ENCODE measurements around the gene MCMBP.

Gene MCMBP

DNA sequence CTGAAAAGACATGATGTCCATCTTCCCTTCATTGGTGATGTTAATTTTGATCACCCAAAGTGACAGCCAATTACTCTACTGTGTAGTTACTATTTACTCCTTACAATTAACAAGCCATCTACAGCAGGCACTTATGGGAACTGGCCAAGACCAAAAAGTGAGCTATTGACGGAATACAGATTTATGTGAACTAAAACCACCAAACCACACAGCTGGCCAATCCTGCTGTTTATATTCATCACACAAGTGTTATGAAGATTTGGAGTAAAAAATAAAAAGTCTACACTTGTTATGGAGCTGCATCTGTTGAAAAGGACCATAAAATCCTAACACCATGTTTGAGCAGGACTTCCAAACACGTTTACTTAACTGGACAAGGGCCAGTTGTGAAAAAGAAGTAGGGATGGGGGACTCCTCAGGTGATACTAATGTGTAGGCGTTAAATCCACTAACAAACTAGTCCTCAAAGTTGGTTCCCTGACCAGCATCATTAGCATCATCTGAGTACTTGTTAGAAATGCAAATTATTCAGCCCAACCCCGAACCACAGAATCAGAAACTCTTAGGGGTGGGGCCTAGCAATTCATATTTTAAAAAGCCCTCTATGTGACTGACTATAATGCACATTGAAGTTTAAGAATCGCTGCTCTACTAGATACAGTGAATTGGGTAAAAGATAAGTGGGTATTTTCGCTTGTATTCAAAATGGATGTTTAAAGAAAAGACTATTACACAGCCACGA, 11.6 kb downstream of the MCMBP start:
- peaks cover 22% of the 10 kb centered on the region for H3K36me3 ChIP-seq (ENCODE audit: control insufficient read depth, insufficient read depth, low read length)
- H3K4me3 ChIP-seq (ENCODE audit: insufficient read depth, low read depth, low read length, poor library complexity, severe bottlenecking): no peak overlapping the region
- no peaks in the 10 kb centered on the region for H3K4me1 ChIP-seq (ENCODE audit: control insufficient read depth, insufficient read depth, low read length, poor library complexity, severe bottlenecking)
- no peaks in the 10 kb centered on the region for H3K27me3 ChIP-seq (replicated peaks; ENCODE audit: control insufficient read depth, insufficient read depth, low read length, poor library complexity, severe bottlenecking)
- H3K27ac ChIP-seq (ENCODE audit: insufficient read depth, low read length, poor library complexity, severe bottlenecking): no peak overlapping the region
- peaks cover 6% of the 10 kb centered on the region for H3K9me3 ChIP-seq (ENCODE audit: control insufficient read depth, low read length)
- no peak for DNase-seq

DNA sequence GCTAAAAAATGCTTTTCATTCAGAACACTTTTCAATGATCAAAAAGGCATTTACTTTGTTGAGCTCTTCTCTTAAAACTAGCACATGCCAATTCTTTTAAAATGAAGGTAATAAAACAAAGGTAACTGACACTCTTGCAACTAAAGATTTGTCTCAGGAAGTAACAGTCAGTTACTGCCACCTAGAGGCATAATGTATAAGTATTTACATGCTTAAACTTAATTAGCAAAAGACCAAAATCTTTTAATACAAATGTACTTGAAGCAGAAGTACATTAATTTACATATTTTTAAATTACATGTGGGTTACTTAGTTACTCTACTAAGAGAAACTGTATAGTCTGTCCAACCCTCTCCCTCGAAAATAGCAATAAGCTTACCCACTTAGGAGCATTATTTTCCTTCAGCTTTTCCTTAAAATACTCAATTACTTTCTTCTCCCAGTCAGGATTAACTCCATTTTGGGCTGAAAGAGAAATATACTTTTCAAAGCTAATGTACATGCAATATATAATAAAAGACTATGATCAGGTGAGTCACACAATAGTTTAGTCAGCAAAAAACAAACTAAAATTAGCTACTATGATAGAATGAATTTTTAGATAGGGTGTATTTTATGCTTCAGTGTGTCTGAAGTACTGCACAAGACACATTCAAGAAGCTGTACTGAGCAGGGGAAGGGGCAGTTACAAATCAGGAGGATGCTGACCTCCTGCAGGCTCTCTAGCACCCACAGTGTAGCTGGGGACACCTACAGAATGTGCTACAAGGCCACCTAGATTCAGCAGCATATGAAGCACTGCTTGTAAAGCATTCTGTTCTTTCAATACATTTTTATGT, 13.0 kb downstream of the MCMBP start:
- DNase-seq: no peak
- H3K27ac ChIP-seq (ENCODE audit: insufficient read depth, low read length, poor library complexity, severe bottlenecking): no peak overlapping the region

DNA sequence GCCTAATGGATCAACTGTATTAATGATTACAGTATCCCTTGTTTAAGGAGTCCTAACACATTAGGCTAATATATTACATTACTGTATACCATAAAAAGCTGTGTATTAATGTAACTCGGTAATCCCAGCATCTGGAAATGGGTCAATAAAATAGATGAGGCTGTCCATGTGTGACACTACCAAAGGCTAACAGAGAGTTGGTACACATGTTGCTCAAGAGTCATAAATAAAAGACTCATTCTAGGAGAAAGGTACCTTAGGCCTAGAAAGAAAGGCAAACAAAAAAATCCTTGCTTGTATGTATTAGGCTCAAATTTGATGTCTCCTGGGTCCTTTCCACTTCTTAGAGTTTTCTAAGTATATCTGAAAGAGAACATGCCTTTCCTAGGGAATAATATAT, 14.6 kb downstream of the MCMBP start:
- DNase-seq: no peak
- Histone ChIP-seq H3K36me3 (ENCODE audit: control insufficient read depth, insufficient read depth, low read length) (peaks cover 33% of the 10 kb centered on the region), H3K27ac (ENCODE audit: insufficient read depth, low read length, poor library complexity, severe bottlenecking) (no peak overlapping the region), H3K9me3 (ENCODE audit: control insufficient read depth, low read length) (no peaks in the 10 kb centered on the region), H3K4me3 (ENCODE audit: insufficient read depth, low read depth, low read length, poor library complexity, severe bottlenecking) (no peak overlapping the region), H3K27me3 (replicated peaks; ENCODE audit: control insufficient read depth, insufficient read depth, low read length, poor library complexity, severe bottlenecking) (no peaks in the 10 kb centered on the region), H3K4me1 (ENCODE audit: control insufficient read depth, insufficient read depth, low read length, poor library complexity, severe bottlenecking) (no peaks in the 10 kb centered on the region)

More for the DNA sequence above, 13.0 kb downstream of the MCMBP start:
- Histone ChIP-seq H3K4me1 (ENCODE audit: control insufficient read depth, insufficient read depth, low read length, poor library complexity, severe bottlenecking) (no peaks in the 10 kb centered on the region), H3K36me3 (ENCODE audit: control insufficient read depth, insufficient read depth, low read length) (peaks cover 27% of the 10 kb centered on the region), H3K9me3 (ENCODE audit: control insufficient read depth, low read length) (peaks cover 6% of the 10 kb centered on the region), H3K27me3 (replicated peaks; ENCODE audit: control insufficient read depth, insufficient read depth, low read length, poor library complexity, severe bottlenecking) (no peaks in the 10 kb centered on the region), H3K4me3 (ENCODE audit: insufficient read depth, low read depth, low read length, poor library complexity, severe bottlenecking) (no peak overlapping the region)

DNA sequence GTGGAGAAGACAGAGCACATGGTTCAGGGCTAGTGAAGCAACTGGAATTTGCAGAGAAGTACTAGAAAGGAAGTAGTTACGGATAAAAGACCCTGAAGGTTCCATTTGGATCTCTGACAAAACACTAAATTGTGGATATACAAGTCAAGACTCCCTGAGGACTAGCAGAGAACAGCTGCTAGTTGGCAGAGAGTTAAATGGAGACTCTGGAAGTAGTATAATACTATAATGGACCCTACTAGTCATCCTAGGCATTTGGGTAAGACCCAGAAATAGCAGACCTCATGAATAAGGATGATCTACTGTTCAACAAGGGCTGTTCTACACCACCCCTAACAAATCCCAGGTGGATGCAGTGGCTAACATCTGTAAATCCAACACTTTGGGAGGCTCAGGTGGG, 19.1 kb downstream of the MCMBP start:
- peaks cover 55% of the 10 kb centered on the region for H3K36me3 ChIP-seq (ENCODE audit: control insufficient read depth, insufficient read depth, low read length)
- no peaks in the 10 kb centered on the region for H3K27me3 ChIP-seq (replicated peaks; ENCODE audit: control insufficient read depth, insufficient read depth, low read length, poor library complexity, severe bottlenecking)
- H3K4me1 ChIP-seq (ENCODE audit: control insufficient read depth, insufficient read depth, low read length, poor library complexity, severe bottlenecking): no peaks in the 10 kb centered on the region
- H3K4me3 ChIP-seq (ENCODE audit: insufficient read depth, low read depth, low read length, poor library complexity, severe bottlenecking): no peak overlapping the region
- H3K9me3 ChIP-seq (ENCODE audit: control insufficient read depth, low read length): no peaks in the 10 kb centered on the region
- DNase-seq: no peak
- H3K27ac ChIP-seq (ENCODE audit: insufficient read depth, low read length, poor library complexity, severe bottlenecking): no peak overlapping the region

DNA sequence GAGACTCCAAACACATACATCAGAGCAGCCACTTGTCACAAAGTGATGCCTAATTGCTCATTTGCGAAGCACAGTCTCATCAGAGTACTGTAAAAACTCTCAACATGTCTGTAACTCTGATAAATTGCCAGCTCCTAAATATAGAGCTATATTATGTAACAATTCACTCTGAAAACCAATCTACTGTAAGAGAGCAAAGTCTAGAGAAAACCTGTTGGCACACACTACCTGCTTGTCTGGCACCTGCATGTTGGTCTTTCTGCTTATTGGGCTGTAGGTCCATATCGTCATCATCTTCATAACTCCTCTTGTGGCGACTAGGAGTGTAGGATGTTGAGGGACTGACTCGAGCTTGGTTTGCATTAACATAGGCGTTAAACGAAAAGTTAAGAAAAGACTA, 19.8 kb downstream of the MCMBP start:
- H3K9me3 ChIP-seq (ENCODE audit: control insufficient read depth, low read length): no peaks in the 10 kb centered on the region
- H3K27me3 ChIP-seq (replicated peaks; ENCODE audit: control insufficient read depth, insufficient read depth, low read length, poor library complexity, severe bottlenecking): no peaks in the 10 kb centered on the region
- no peak overlapping the region for H3K4me3 ChIP-seq (ENCODE audit: insufficient read depth, low read depth, low read length, poor library complexity, severe bottlenecking)
- no peak overlapping the region for H3K27ac ChIP-seq (ENCODE audit: insufficient read depth, low read length, poor library complexity, severe bottlenecking)
- H3K36me3 ChIP-seq (ENCODE audit: control insufficient read depth, insufficient read depth, low read length): peaks cover 48% of the 10 kb centered on the region
- no peaks in the 10 kb centered on the region for H3K4me1 ChIP-seq (ENCODE audit: control insufficient read depth, insufficient read depth, low read length, poor library complexity, severe bottlenecking)
- DNase-seq: no peak

DNA sequence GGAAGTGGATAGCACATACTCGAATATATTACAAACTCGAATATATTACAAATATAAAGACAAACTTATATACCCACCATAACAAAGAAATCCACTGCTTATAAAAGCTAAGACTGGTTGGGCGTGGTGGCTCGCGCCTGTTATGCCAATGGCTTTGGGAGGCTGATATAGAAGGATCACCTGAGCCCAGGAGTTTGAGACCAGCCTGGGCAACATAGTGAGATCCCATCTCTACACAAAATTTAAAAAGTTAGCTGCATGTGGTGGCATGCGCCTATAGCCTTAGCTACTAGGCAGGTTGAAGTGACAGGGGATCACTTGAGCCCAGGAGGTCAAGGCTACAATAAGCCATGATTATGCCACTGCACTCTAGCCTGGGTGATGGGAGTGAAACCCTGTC, 20.4 kb downstream of the MCMBP start:
- no peak overlapping the region for H3K27ac ChIP-seq (ENCODE audit: insufficient read depth, low read length, poor library complexity, severe bottlenecking)
- no peaks in the 10 kb centered on the region for H3K9me3 ChIP-seq (ENCODE audit: control insufficient read depth, low read length)
- H3K36me3 ChIP-seq (ENCODE audit: control insufficient read depth, insufficient read depth, low read length): peaks cover 49% of the 10 kb centered on the region
- H3K4me1 ChIP-seq (ENCODE audit: control insufficient read depth, insufficient read depth, low read length, poor library complexity, severe bottlenecking): no peaks in the 10 kb centered on the region
- DNase-seq: no peak
- no peak overlapping the region for H3K4me3 ChIP-seq (ENCODE audit: insufficient read depth, low read depth, low read length, poor library complexity, severe bottlenecking)
- H3K27me3 ChIP-seq (replicated peaks; ENCODE audit: control insufficient read depth, insufficient read depth, low read length, poor library complexity, severe bottlenecking): no peaks in the 10 kb centered on the region

DNA sequence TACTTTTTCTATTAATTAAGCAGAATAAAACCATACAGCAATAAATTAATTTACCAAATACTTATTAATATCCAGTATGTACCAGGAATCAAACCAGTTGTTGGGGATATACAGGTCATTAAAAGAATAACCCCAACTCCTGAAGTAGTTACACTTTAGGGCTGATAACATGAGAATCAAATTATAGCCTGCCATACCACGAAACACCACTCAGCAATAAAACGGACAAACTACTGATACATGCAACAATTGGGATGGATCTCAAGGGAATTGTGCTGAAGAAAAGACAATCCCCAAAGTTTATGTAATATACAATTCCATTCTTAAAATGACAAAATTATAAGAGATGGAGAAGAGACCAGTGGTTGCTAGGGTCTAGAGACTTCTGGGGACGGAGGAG, 22.7 kb downstream of the MCMBP start:
- H3K27ac ChIP-seq (ENCODE audit: insufficient read depth, low read length, poor library complexity, severe bottlenecking): no peak overlapping the region
- no peaks in the 10 kb centered on the region for H3K9me3 ChIP-seq (ENCODE audit: control insufficient read depth, low read length)
- no peak overlapping the region for H3K4me3 ChIP-seq (ENCODE audit: insufficient read depth, low read depth, low read length, poor library complexity, severe bottlenecking)
- H3K4me1 ChIP-seq (ENCODE audit: control insufficient read depth, insufficient read depth, low read length, poor library complexity, severe bottlenecking): no peaks in the 10 kb centered on the region
- no peak for DNase-seq
- peaks cover 54% of the 10 kb centered on the region for H3K36me3 ChIP-seq (ENCODE audit: control insufficient read depth, insufficient read depth, low read length)
- no peaks in the 10 kb centered on the region for H3K27me3 ChIP-seq (replicated peaks; ENCODE audit: control insufficient read depth, insufficient read depth, low read length, poor library complexity, severe bottlenecking)

DNA sequence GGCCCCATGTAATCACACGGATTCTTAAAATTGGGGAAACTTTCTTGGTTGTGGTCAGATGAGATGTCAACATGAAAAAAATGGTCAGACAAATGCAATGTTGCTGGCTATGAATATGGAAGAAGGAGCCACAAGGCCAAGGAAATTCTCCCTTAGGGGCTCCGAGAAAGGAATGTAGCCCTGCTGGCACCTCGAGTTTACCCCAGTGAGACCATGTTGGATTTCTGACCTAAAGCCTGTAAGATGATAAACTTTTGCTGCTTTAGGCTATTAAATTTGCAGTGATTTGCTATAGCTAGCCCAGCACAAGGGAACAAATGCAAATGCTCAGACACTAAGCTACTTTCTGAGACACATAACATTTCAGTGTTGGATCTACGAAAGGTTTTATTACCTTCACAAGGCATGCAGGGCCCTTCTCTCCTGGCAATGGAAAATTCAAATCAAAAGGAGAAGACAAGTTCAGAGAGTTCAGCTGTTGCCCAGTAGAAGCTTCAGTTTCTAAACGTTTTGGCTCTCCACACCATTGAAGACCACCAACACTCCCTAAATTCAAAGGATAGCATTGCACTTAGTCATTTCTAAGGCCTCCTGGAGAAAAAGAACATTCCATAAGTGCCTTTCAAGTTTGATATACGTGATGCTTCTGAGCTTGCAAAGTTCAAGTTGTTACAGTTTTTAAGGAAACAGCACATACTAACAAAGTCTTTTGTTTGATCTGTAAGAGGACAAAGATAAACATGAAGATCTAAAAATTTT, 23.4 kb downstream of the MCMBP start:
- peaks cover 61% of the 10 kb centered on the region for H3K36me3 ChIP-seq (ENCODE audit: control insufficient read depth, insufficient read depth, low read length)
- H3K9me3 ChIP-seq (ENCODE audit: control insufficient read depth, low read length): no peaks in the 10 kb centered on the region
- no peaks in the 10 kb centered on the region for H3K27me3 ChIP-seq (replicated peaks; ENCODE audit: control insufficient read depth, insufficient read depth, low read length, poor library complexity, severe bottlenecking)
- no peak overlapping the region for H3K4me3 ChIP-seq (ENCODE audit: insufficient read depth, low read depth, low read length, poor library complexity, severe bottlenecking)
- no peaks in the 10 kb centered on the region for H3K4me1 ChIP-seq (ENCODE audit: control insufficient read depth, insufficient read depth, low read length, poor library complexity, severe bottlenecking)
- H3K27ac ChIP-seq (ENCODE audit: insufficient read depth, low read length, poor library complexity, severe bottlenecking): no peak overlapping the region
- DNase-seq: no peak

DNA sequence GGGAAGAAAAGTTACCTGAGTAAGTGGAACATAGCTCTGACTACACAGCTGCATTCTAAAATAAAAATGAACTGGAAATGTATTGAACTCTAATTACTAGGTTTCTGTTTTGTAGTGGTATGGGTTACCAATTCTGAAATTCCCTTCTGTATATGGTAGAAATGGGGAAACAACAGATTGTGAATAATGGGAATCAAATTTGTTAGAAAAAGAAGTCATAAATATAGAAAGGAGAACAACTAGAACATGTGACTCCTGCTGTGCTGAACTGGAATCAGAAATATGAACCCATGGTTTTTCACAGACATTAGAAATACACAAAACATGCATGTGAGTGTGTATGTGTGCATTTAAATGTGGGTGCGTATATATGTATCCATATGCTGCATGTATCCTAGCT, 27.0 kb downstream of the MCMBP start:
- peaks cover 73% of the 10 kb centered on the region for H3K36me3 ChIP-seq (ENCODE audit: control insufficient read depth, insufficient read depth, low read length)
- no peaks in the 10 kb centered on the region for H3K27me3 ChIP-seq (replicated peaks; ENCODE audit: control insufficient read depth, insufficient read depth, low read length, poor library complexity, severe bottlenecking)
- no peak overlapping the region for H3K27ac ChIP-seq (ENCODE audit: insufficient read depth, low read length, poor library complexity, severe bottlenecking)
- H3K4me3 ChIP-seq (ENCODE audit: insufficient read depth, low read depth, low read length, poor library complexity, severe bottlenecking): no peak overlapping the region
- H3K4me1 ChIP-seq (ENCODE audit: control insufficient read depth, insufficient read depth, low read length, poor library complexity, severe bottlenecking): no peaks in the 10 kb centered on the region
- no peak for DNase-seq
- H3K9me3 ChIP-seq (ENCODE audit: control insufficient read depth, low read length): no peaks in the 10 kb centered on the region

DNA sequence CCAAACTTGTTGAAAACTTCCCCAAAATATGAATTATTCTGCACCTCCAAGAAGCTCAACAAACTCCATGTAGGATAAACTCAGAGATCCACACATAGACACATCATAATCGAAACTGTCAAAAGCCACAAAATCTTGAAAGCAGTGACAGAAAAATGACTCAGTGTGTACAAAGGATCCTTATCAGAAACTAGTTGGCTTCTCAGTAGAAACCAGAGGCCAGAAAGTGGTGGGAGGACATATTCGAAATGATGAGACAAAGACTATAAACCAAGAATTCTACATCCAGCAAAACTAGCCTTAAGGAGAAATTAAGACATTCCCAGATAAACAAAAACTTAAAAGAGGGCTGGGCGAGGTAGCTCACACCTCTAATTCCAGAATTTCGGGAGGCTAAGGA, 38.5 kb downstream of the MCMBP start:
- H3K27me3 ChIP-seq (replicated peaks; ENCODE audit: control insufficient read depth, insufficient read depth, low read length, poor library complexity, severe bottlenecking): no peaks in the 10 kb centered on the region
- DNase-seq: no peak
- H3K4me1 ChIP-seq (ENCODE audit: control insufficient read depth, insufficient read depth, low read length, poor library complexity, severe bottlenecking): no peaks in the 10 kb centered on the region
- H3K9me3 ChIP-seq (ENCODE audit: control insufficient read depth, low read length): no peaks in the 10 kb centered on the region
- H3K36me3 ChIP-seq (ENCODE audit: control insufficient read depth, insufficient read depth, low read length): peaks cover 87% of the 10 kb centered on the region
- no peak overlapping the region for H3K4me3 ChIP-seq (ENCODE audit: insufficient read depth, low read depth, low read length, poor library complexity, severe bottlenecking)
- no peak overlapping the region for H3K27ac ChIP-seq (ENCODE audit: insufficient read depth, low read length, poor library complexity, severe bottlenecking)

Data from effector memory CD4-positive, alpha-beta T cell (primary cell).